Right atrium auricular region (tissue), 2 donors: ENCODE measurements around the gene PDCD2. TPM values are rescaled to one million over a fixed set of nuclear protein-coding genes. Genes with fewer than 3 reads are reported as not detected.
"Not testable (repeated sequence)": the region's sequence is repeated elsewhere in the genome, so short reads cannot be mapped to it uniquely, and the experiment has no call there.

ENCODE experiments used
- DNase-seq: peaks from one replicate; pipeline ENCODE4 v3.0.0-alpha.2; 2019; ENCODE audit warnings: low spot score
- H3K27ac ChIP-seq, 2 donors: fragments of 200-600 bp; sonication (generic); 1 replicate in 1 of 2; 2 replicates in 1 of 2; pipeline ENCODE4 v1.5.1; 2016 to 2019
- H3K27me3 ChIP-seq, 2 donors: fragments of 200-600 bp; sonication (generic); one replicate each; pipeline versions ENCODE4 v1.5.1 to v1.6.0; 2017 to 2019
- H3K36me3 ChIP-seq: fragments of 200-600 bp; sonication (generic); one replicate; pipeline ENCODE4 v1.5.1; 2016
- H3K4me1 ChIP-seq, 2 donors: fragments of 200-600 bp; sonication (generic); one replicate each; pipeline versions ENCODE4 v1.5.1 to v1.6.0; 2017 to 2019
- H3K4me3 ChIP-seq, 2 donors: fragments of 200-600 bp; sonication (generic); 1 replicate in 1 of 2; 2 replicates in 1 of 2; pipeline ENCODE4 v1.5.1; 2017 to 2019; ENCODE audit warnings: mild to moderate bottlenecking in 1 of 2, moderate library complexity in 1 of 2
- H3K9me3 ChIP-seq, 2 donors: fragments of 200-600 bp; sonication (generic); one replicate each; pipeline ENCODE4 v1.5.1; 2019
- total RNA-seq, 2 donors: library from RNA; depleted of rRNA; stranded (reverse); fragments of >200 nt; gene quantifications; one replicate each; pipeline ENCODE4 v1.1.0, GENCODE V29; 2016
- TF ChIP-seq, protein P1 (sequence below), 2 donors: fragments of 200-600 bp; sonication (generic); IDR thresholded peaks; one replicate each; pipeline ENCODE4 v1.5.1; 2019; ENCODE audit warnings: antibody characterized with exemption in 2 of 2

PDCD2 gene
- total RNA-seq, 2 donors from 2014 or later: 36.3 to 42.2 TPM

- DNase-seq: peak; percentile 75
- no peaks in the 10 kb centered on the region for H3K27me3 ChIP-seq
- peaks cover 0 to 16% of the 10 kb centered on the region in 2 donors for H3K4me1 ChIP-seq
- H3K4me3 ChIP-seq: no peak overlapping the region
- no peaks in the 10 kb centered on the region for H3K9me3 ChIP-seq
- peaks cover 27% of the 10 kb centered on the region for H3K36me3 ChIP-seq
- TF ChIP-seq, protein P1, sequence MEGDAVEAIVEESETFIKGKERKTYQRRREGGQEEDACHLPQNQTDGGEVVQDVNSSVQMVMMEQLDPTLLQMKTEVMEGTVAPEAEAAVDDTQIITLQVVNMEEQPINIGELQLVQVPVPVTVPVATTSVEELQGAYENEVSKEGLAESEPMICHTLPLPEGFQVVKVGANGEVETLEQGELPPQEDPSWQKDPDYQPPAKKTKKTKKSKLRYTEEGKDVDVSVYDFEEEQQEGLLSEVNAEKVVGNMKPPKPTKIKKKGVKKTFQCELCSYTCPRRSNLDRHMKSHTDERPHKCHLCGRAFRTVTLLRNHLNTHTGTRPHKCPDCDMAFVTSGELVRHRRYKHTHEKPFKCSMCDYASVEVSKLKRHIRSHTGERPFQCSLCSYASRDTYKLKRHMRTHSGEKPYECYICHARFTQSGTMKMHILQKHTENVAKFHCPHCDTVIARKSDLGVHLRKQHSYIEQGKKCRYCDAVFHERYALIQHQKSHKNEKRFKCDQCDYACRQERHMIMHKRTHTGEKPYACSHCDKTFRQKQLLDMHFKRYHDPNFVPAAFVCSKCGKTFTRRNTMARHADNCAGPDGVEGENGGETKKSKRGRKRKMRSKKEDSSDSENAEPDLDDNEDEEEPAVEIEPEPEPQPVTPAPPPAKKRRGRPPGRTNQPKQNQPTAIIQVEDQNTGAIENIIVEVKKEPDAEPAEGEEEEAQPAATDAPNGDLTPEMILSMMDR (IDR thresholded peaks at IDR 0.05): peak; percentile 87 to 91
- no peak overlapping the region for H3K27ac ChIP-seq
Observed at GRCh38 chr6:170529839-170530469, 54.5 kb downstream of the PDCD2 start.

GRCh38 chr6:170527995-170528394 lies 56.4 kb downstream of the PDCD2 start:
- not testable (repeated sequence) for H3K9me3 ChIP-seq, H3K36me3 ChIP-seq, H3K27ac ChIP-seq, DNase-seq, H3K4me3 ChIP-seq, H3K27me3 ChIP-seq
- peaks cover 0 to 33% of the 10 kb centered on the region in 2 donors for H3K4me1 ChIP-seq

DNA sequence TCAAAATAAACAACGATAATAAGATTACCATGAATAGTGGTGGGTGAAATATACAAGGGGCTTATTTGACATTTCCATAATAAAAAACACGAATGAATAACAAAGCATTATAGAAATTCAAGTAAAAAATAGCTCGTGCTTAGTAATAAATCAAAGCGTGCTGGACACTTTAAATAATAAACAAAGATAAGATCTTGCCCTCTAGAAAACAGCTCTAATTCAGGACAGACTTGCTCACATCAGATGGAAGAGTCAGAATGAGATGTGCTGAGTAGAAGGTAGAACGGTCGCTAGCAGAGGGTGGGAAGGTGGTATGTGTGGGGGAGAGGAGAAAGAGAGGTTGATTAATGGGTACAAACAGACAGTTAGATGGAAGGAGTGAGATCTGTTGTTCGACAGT lies 58.6 kb downstream of the PDCD2 start:
- Histone ChIP-seq H3K4me3 (no peak overlapping the region), H3K4me1 (peaks cover 0 to 48% of the 10 kb centered on the region in 2 donors), H3K27me3 (no peaks in the 10 kb centered on the region), H3K27ac (no peak overlapping the region), H3K36me3 (no peaks in the 10 kb centered on the region), H3K9me3 (no peaks in the 10 kb centered on the region)
- no peak for DNase-seq
- TF ChIP-seq, protein P1 (IDR thresholded peaks at IDR 0.05): no peak

Other genes starting within 250 kb of the PDCD2 start
- gene PSMB1, start 31.3 kb downstream of the PDCD2 start, total RNA-seq: 100 to 1,000 TPM; 188 to 245 TPM
- 10 to 100 TPM; 10.1 to 13.3 TPM for gene TBP, start 30.3 kb downstream of the PDCD2 start, total RNA-seq